Measurements from ENCODE around the gene ROR1.

The ROR1 gene

DNA sequence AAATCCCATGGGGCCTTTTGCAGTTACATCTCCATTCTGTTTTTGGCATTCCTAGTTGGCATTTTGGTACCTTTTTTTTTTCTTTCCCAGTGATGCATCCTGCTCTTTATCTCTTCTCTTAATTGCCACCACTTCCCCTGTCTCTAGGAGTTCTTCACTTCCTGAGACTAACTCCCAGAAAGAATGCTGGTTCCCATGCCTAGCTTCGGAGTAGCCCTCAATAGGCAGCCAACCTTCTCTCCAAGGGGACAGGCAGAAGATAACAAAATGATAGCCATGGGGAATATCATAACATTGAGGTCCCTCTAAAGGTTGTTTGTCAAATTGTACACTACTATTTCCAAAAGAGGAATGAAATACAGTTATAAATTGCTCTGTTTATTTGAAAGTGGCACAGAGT, 279.0 kb downstream of the ROR1 start:
- H3K27ac ChIP-seq (ENCODE audit: low read depth in 2 of 2, low read length in 2 of 2): no peak overlapping the region
- H3K27me3 ChIP-seq (ENCODE audit: control insufficient read depth in 2 of 2, insufficient read depth in 2 of 2, low read length in 2 of 2): no peaks in the 10 kb centered on the region
- no peaks in the 10 kb centered on the region for H3K36me3 ChIP-seq (ENCODE audit: control insufficient read depth in 2 of 2, insufficient read depth in 2 of 2, low read length in 2 of 2)
- no peak overlapping the region for H3K4me3 ChIP-seq (ENCODE audit: low read length in 2 of 2)
- H3K9me3 ChIP-seq (ENCODE audit: control insufficient read depth in 2 of 2, low read length in 2 of 2): no peaks in the 10 kb centered on the region
- no peak overlapping the region for H3K9ac ChIP-seq (ENCODE audit: low read depth in 1 of 2, low read length in 2 of 2)
- H3K4me1 ChIP-seq (ENCODE audit: control insufficient read depth in 2 of 2, insufficient read depth in 2 of 2, low read length in 2 of 2): no peaks in the 10 kb centered on the region

DNA sequence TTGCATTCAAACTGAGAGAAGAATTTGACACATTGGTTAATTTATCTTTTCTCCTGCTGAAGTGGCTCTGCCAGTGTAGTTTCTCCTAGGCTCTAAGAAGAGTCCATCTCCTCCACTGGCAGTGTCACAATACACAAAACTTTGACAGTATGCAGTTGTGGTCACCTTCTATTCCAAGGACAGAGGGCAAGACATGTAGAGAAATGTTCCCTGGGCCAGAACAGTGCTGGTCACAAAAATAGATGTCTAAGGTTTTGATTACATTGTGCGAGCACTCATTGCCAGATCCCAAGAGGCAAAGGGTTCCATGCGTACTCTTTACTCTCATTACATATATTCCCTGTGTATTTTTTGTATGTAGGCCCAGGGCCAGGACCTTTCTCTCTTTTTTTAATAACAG, 281.5 kb downstream of the ROR1 start:
- Histone ChIP-seq H3K36me3 (ENCODE audit: control insufficient read depth in 2 of 2, insufficient read depth in 2 of 2, low read length in 2 of 2) (no peaks in the 10 kb centered on the region), H3K4me3 (ENCODE audit: low read length in 2 of 2) (no peak overlapping the region), H3K9ac (ENCODE audit: low read depth in 1 of 2, low read length in 2 of 2) (no peak overlapping the region), H3K27ac (ENCODE audit: low read depth in 2 of 2, low read length in 2 of 2) (no peak overlapping the region), H3K9me3 (ENCODE audit: control insufficient read depth in 2 of 2, low read length in 2 of 2) (no peaks in the 10 kb centered on the region), H3K4me1 (ENCODE audit: control insufficient read depth in 2 of 2, insufficient read depth in 2 of 2, low read length in 2 of 2) (no peaks in the 10 kb centered on the region), H3K27me3 (ENCODE audit: control insufficient read depth in 2 of 2, insufficient read depth in 2 of 2, low read length in 2 of 2) (no peaks in the 10 kb centered on the region)

DNA sequence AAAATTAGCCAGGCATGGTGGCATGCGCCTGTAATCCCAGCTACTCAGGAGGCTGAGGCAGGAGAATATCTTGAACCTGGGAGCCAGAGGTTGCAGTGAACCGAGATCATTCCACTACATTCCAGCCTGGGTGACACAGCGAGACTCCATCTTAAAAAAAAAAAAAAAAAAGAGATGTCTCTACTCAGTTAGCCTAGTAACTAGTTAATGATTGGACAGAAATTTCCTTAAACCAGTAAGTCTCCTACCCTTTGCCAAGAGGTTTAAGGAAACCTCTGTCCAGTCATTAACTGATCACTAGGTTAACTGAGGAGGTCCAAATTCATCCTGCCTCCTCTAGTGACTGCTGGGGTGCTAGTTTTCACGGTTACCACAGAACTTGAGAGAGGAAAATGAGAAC, 285.7 kb downstream of the ROR1 start:
- Histone ChIP-seq H3K4me3 (ENCODE audit: low read length in 2 of 2) (no peak overlapping the region), H3K27ac (ENCODE audit: low read depth in 2 of 2, low read length in 2 of 2) (no peak overlapping the region), H3K27me3 (ENCODE audit: control insufficient read depth in 2 of 2, insufficient read depth in 2 of 2, low read length in 2 of 2) (no peaks in the 10 kb centered on the region), H3K9ac (ENCODE audit: low read depth in 1 of 2, low read length in 2 of 2) (no peak overlapping the region), H3K4me1 (ENCODE audit: control insufficient read depth in 2 of 2, insufficient read depth in 2 of 2, low read length in 2 of 2) (no peaks in the 10 kb centered on the region), H3K9me3 (ENCODE audit: control insufficient read depth in 2 of 2, low read length in 2 of 2) (no peaks in the 10 kb centered on the region), H3K36me3 (ENCODE audit: control insufficient read depth in 2 of 2, insufficient read depth in 2 of 2, low read length in 2 of 2) (no peaks in the 10 kb centered on the region)

DNA sequence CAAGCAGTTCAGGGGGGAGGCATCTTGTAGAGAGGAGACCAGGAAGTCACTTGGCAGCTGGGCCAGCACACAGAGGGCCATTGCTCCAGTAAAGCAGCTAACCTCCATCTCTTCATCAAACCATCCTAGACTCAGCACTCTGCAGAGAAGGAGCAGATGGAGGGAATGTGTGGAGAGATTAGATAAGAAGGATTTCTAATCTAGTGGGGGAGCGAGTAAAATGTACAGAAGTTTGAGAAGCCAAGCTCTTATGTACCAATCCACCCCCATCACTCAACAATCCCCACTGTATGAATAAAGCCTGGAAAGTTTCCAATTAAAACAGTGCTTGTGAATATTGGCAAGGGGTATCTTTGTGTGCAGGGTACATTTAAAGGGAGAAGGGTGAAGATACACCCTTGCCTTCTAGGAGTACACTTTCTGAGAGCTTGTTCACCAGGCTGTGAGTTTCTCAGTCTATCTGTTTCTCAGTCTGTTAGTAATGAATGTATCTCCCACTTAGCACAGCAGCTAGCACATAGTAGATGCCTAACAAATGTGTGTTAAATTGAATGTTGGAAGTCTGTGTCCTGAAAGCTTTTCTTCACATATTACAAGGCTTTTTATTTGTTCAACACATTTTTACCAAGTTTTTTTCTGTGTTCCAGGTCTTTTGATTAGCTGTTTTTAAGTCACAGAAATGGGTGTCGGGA, 286.9 kb downstream of the ROR1 start:
- no peak overlapping the region for H3K27ac ChIP-seq (ENCODE audit: low read depth in 2 of 2, low read length in 2 of 2)
- H3K4me1 ChIP-seq (ENCODE audit: control insufficient read depth in 2 of 2, insufficient read depth in 2 of 2, low read length in 2 of 2): no peaks in the 10 kb centered on the region
- no peak overlapping the region for H3K4me3 ChIP-seq (ENCODE audit: low read length in 2 of 2)
- no peak overlapping the region for H3K9ac ChIP-seq (ENCODE audit: low read depth in 1 of 2, low read length in 2 of 2)
- no peaks in the 10 kb centered on the region for H3K9me3 ChIP-seq (ENCODE audit: control insufficient read depth in 2 of 2, low read length in 2 of 2)
- H3K27me3 ChIP-seq (ENCODE audit: control insufficient read depth in 2 of 2, insufficient read depth in 2 of 2, low read length in 2 of 2): no peaks in the 10 kb centered on the region
- no peaks in the 10 kb centered on the region for H3K36me3 ChIP-seq (ENCODE audit: control insufficient read depth in 2 of 2, insufficient read depth in 2 of 2, low read length in 2 of 2)

DNA sequence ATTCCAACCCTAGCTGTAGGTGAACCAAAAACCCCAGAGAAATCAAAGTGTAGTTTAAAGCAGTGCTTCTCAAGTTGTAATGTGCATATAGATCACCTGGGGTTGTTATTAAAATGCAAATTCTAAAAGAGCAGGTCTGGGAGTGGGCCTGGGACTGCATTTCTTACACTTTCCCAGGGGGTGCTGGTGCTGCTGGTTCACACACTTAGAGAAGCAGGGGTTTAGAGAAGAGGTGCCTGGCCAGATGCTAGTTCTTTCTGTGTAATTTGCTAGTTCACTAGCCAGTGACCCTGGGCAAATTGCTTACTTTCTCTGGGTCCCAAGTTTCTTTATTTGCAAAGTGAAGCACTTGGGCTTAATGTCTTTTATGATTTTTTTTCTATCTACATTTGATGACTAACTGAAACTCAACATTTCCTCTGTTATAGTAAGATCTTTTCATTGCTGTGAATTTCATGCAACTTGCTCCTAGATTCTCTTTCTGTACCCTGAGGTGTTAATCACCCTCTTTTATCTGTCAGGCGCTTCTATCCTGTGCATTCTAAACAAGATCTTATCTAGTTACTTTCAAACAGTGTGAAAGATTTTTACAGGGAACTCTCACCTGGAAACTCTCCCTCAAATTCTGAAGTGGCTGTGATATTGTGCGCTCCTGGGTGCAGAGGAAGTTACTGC, 287.8 kb downstream of the ROR1 start:
- Histone ChIP-seq H3K4me1 (ENCODE audit: control insufficient read depth in 2 of 2, insufficient read depth in 2 of 2, low read length in 2 of 2) (no peaks in the 10 kb centered on the region), H3K9me3 (ENCODE audit: control insufficient read depth in 2 of 2, low read length in 2 of 2) (no peaks in the 10 kb centered on the region), H3K4me3 (ENCODE audit: low read length in 2 of 2) (no peak overlapping the region), H3K27ac (ENCODE audit: low read depth in 2 of 2, low read length in 2 of 2) (no peak overlapping the region), H3K27me3 (ENCODE audit: control insufficient read depth in 2 of 2, insufficient read depth in 2 of 2, low read length in 2 of 2) (no peaks in the 10 kb centered on the region), H3K36me3 (ENCODE audit: control insufficient read depth in 2 of 2, insufficient read depth in 2 of 2, low read length in 2 of 2) (no peaks in the 10 kb centered on the region), H3K9ac (ENCODE audit: low read depth in 1 of 2, low read length in 2 of 2) (no peak overlapping the region)

DNA sequence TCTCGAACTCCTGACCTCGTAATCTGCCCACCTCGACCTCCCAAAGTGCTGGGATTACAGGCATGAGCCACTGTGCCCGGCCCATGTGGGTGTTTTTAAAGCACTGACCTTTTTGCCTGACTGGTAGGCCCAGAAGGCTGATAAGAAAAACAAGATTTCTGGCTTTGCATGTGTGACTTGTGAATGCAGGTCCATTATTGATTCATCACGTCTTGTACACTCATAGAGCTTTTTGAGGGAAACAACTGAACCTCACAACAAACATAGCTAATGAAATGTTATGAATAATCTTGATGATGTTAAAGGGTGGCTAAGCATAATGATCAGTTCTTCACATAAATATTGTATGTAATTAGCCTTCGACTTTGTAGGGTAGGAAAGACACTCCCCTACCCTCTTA, 288.7 kb downstream of the ROR1 start:
- Histone ChIP-seq H3K4me1 (ENCODE audit: control insufficient read depth in 2 of 2, insufficient read depth in 2 of 2, low read length in 2 of 2) (no peaks in the 10 kb centered on the region), H3K9ac (ENCODE audit: low read depth in 1 of 2, low read length in 2 of 2) (no peak overlapping the region), H3K27me3 (ENCODE audit: control insufficient read depth in 2 of 2, insufficient read depth in 2 of 2, low read length in 2 of 2) (no peaks in the 10 kb centered on the region), H3K9me3 (ENCODE audit: control insufficient read depth in 2 of 2, low read length in 2 of 2) (no peaks in the 10 kb centered on the region), H3K4me3 (ENCODE audit: low read length in 2 of 2) (no peak overlapping the region), H3K27ac (ENCODE audit: low read depth in 2 of 2, low read length in 2 of 2) (no peak overlapping the region), H3K36me3 (ENCODE audit: control insufficient read depth in 2 of 2, insufficient read depth in 2 of 2, low read length in 2 of 2) (no peaks in the 10 kb centered on the region)

DNA sequence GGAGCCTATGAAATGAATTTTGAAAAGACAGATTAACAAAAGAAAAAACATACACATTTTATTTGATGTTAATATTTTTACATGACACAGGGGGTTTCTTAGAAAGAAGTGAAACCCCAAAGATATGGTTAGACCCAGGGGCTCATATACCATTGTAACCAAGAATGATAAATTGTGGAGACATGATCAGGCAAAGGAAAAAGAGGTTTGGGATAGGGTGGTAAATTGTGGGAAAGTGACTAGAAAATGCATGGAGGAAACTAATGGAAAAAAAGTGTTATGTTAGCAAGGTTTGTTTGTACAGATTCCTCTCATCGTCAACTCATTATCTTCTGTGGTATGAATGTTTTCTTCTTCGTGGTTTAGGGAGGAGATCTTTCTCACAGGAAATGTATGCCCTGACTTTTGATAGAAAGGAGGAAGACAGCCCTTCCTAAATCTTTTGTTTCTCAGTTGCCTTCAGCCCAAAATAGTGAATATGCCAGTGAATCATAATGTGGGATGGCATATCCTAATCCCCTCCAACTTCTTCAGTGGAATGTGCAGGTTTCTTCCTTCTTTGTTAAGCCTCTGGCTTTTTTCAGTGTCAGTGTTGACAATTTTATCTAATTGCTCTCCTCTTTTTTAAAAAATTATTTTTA, 289.2 kb downstream of the ROR1 start:
- Histone ChIP-seq H3K4me1 (ENCODE audit: control insufficient read depth in 2 of 2, insufficient read depth in 2 of 2, low read length in 2 of 2) (no peaks in the 10 kb centered on the region), H3K9me3 (ENCODE audit: control insufficient read depth in 2 of 2, low read length in 2 of 2) (no peaks in the 10 kb centered on the region), H3K4me3 (ENCODE audit: low read length in 2 of 2) (no peak overlapping the region), H3K9ac (ENCODE audit: low read depth in 1 of 2, low read length in 2 of 2) (no peak overlapping the region), H3K27ac (ENCODE audit: low read depth in 2 of 2, low read length in 2 of 2) (no peak overlapping the region), H3K27me3 (ENCODE audit: control insufficient read depth in 2 of 2, insufficient read depth in 2 of 2, low read length in 2 of 2) (no peaks in the 10 kb centered on the region), H3K36me3 (ENCODE audit: control insufficient read depth in 2 of 2, insufficient read depth in 2 of 2, low read length in 2 of 2) (no peaks in the 10 kb centered on the region)

DNA sequence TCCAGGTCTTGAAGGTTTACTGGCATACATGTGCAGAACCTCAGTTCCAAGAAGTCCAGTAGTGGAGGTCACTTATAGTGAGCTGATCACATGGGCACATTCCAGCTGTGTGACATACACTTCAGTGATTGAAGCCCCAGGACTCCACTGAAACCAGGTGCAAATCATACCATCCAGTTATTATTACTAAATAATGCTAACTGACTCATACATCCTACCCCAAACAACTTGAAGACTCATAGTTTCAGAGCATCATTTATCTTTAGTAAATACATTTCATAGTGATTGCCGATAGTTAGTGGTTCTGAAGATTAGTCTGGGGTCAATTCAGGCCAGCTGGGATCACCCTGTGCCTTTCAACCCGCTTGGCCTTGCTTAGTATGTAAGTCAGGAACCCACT, 291.8 kb downstream of the ROR1 start:
- Histone ChIP-seq H3K27me3 (ENCODE audit: control insufficient read depth in 2 of 2, insufficient read depth in 2 of 2, low read length in 2 of 2) (no peaks in the 10 kb centered on the region), H3K36me3 (ENCODE audit: control insufficient read depth in 2 of 2, insufficient read depth in 2 of 2, low read length in 2 of 2) (no peaks in the 10 kb centered on the region), H3K9ac (ENCODE audit: low read depth in 1 of 2, low read length in 2 of 2) (no peak overlapping the region), H3K4me3 (ENCODE audit: low read length in 2 of 2) (no peak overlapping the region), H3K27ac (ENCODE audit: low read depth in 2 of 2, low read length in 2 of 2) (no peak overlapping the region), H3K9me3 (ENCODE audit: control insufficient read depth in 2 of 2, low read length in 2 of 2) (no peaks in the 10 kb centered on the region), H3K4me1 (ENCODE audit: control insufficient read depth in 2 of 2, insufficient read depth in 2 of 2, low read length in 2 of 2) (no peaks in the 10 kb centered on the region)

DNA sequence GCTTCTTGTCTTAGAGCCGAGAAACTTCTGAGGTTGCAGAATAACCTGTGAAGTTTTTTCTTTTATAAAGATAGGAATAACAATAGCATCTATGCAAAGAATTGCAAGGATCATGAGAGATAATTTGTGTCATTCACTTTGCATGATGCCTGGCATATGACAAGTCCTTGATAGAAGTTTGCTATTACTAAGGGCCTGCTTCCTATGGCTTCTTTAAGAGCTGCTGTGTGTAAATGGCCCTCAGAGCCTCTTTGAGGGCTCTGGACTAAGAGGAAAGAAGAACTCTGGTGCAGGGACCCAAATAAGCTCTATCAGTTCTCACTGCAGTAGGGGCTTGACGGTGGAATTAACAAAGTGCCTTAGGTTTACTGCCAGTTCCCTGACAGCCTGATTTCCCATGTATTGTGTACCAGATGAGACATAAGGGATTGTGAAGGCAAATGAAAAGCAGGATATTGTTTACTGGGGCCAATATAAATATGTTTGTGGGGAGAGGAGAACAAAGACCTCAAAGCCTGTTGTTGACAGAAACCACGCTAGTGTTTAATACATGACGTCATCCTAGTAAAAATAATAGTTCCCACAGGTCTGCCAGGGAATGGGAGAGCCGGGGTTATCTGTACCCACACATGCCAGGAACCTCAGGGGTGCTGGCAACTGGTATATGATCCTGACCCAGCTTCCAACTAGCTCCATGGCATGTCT, 298.4 kb downstream of the ROR1 start:
- Histone ChIP-seq H3K27me3 (ENCODE audit: control insufficient read depth in 2 of 2, insufficient read depth in 2 of 2, low read length in 2 of 2) (no peaks in the 10 kb centered on the region), H3K9ac (ENCODE audit: low read depth in 1 of 2, low read length in 2 of 2) (no peak overlapping the region), H3K36me3 (ENCODE audit: control insufficient read depth in 2 of 2, insufficient read depth in 2 of 2, low read length in 2 of 2) (no peaks in the 10 kb centered on the region), H3K9me3 (ENCODE audit: control insufficient read depth in 2 of 2, low read length in 2 of 2) (no peaks in the 10 kb centered on the region), H3K4me3 (ENCODE audit: low read length in 2 of 2) (no peak overlapping the region), H3K27ac (ENCODE audit: low read depth in 2 of 2, low read length in 2 of 2) (no peak overlapping the region), H3K4me1 (ENCODE audit: control insufficient read depth in 2 of 2, insufficient read depth in 2 of 2, low read length in 2 of 2) (no peaks in the 10 kb centered on the region)

DNA sequence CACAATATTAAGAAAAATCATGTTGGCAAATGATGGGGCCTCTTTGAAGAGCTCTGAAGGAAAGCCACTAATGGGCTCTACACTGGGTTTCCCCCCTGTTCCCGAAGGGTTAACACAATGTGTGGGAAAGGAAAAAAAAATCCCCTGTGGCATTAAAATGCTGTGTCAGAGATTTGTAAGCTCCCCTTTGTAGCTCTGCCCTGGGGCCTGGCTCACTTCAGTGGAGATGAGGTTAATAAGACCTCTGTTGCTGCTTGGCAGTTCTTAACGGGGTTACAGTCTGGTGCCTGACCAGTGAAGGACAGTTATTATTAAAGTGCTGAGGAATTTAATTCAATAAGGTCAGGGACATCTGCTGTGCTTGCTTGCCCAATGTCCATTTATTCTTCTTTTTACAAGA, 299.9 kb downstream of the ROR1 start:
- Histone ChIP-seq H3K4me1 (ENCODE audit: control insufficient read depth in 2 of 2, insufficient read depth in 2 of 2, low read length in 2 of 2) (no peaks in the 10 kb centered on the region), H3K36me3 (ENCODE audit: control insufficient read depth in 2 of 2, insufficient read depth in 2 of 2, low read length in 2 of 2) (no peaks in the 10 kb centered on the region), H3K27ac (ENCODE audit: low read depth in 2 of 2, low read length in 2 of 2) (no peak overlapping the region), H3K27me3 (ENCODE audit: control insufficient read depth in 2 of 2, insufficient read depth in 2 of 2, low read length in 2 of 2) (no peaks in the 10 kb centered on the region), H3K4me3 (ENCODE audit: low read length in 2 of 2) (no peak overlapping the region), H3K9ac (ENCODE audit: low read depth in 1 of 2, low read length in 2 of 2) (no peak overlapping the region), H3K9me3 (ENCODE audit: control insufficient read depth in 2 of 2, low read length in 2 of 2) (no peaks in the 10 kb centered on the region)

Data from mucosa of rectum (tissue), 2 donors.